Activated CD8-positive, alpha-beta T cell treated with anti-CD3 and anti-CD28 coated beads for 36 hours (primary cell): ENCODE results near the gene PNMA8B. TPM values are rescaled to one million over a fixed set of nuclear protein-coding genes. Genes with fewer than 3 reads are reported as not detected.

Source experiments
- ATAC-seq: fragments of 200-7000 bp; cut with Tn5 transposase; one replicate; pipeline ENCODE4 v1.10.0; 2021; ENCODE audit warnings: mild to moderate bottlenecking, moderate library complexity
- CTCF ChIA-PET: fragments of 350-600 bp; sonication (Branson Sonifier 250); formaldehyde crosslinking; loops from one replicate; lab custom pipeline; 2021; ENCODE audit warnings: antibody characterized with exemption; lab: Charles Lee
- POLR2A ChIA-PET: fragments of 350-600 bp; sonication (Branson Sonifier 250); formaldehyde crosslinking; loops from one replicate; lab custom pipeline; 2021; ENCODE audit warnings: antibody characterized with exemption; lab: Charles Lee
- DNase-seq: peaks from one replicate; pipeline ENCODE4 v3.0.0-alpha.2; 2020
- H3K27ac Mint-ChIP-seq: one replicate; pipeline ENCODE4 v1.8.0; 2021; ENCODE audit warnings: mild to moderate bottlenecking, mixed read lengths
- H3K27me3 Mint-ChIP-seq: one replicate; pipeline ENCODE4 v1.8.0; 2021; ENCODE audit warnings: mixed read lengths
- H3K36me3 Mint-ChIP-seq: one replicate; pipeline ENCODE4 v1.8.0; 2021; ENCODE audit warnings: low read depth, mixed read lengths
- H3K4me1 Mint-ChIP-seq: one replicate; pipeline ENCODE4 v1.8.0; 2021; ENCODE audit warnings: low read depth, mixed read lengths
- H3K4me3 Mint-ChIP-seq: one replicate; pipeline ENCODE4 v1.8.0; 2021; ENCODE audit warnings: mild to moderate bottlenecking, moderate library complexity, mixed read lengths
- H3K9me3 Mint-ChIP-seq: one replicate; pipeline ENCODE4 v1.8.0; 2021; ENCODE audit warnings: mixed read lengths
- intact Hi-C: fragments of 100-400 bp; cut with micrococcal nuclease; formaldehyde crosslinking; loops from one replicate; pipeline ENCODE4 v1.10.0; 2022
- total RNA-seq, 2 experiments: library from RNA; stranded (reverse); gene quantifications; one replicate each; pipeline ENCODE4 v1.2.3, GENCODE V29; 2021
- TF ChIP-seq, protein P1 (sequence below): fragments of 200-600 bp; IDR thresholded peaks from one replicate; pipeline ENCODE4 v1.8.0; 2022; ENCODE audit warnings: antibody characterized with exemption, mild to moderate bottlenecking

Gene PNMA8B
- total RNA-seq, 2 experiments from 2014 or later, result not detected

DNA sequence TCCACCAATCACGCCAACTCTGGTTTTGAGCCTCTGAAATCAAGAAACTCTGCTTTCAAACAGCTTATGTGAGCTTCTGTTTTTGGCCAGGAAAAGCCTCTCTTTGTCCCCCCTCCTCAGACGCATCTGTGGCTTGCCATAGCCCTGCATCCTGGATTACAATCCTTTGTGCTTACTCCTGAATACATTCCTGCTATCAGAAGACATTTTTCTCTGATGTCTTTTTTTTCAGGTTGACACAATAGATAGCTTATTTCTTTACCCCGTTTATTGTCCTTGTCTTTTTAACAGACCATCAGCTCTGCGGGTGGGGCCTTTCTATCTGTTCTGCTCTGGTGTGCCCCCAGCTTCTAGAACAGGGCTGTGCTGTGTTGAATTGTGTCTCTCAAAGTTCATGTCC lies 11.0 kb downstream of the PNMA8B start:
- Mint-ChIP-seq H3K9me3 (no peaks in the 10 kb centered on the region), H3K27ac (no peak overlapping the region), H3K4me3 (no peak overlapping the region), H3K36me3 (no peaks in the 10 kb centered on the region), H3K27me3 (peaks cover 58% of the 10 kb centered on the region), H3K4me1 (peaks cover 7% of the 10 kb centered on the region)
- intact Hi-C loops, result no loop called here
- ATAC-seq (no peak), DNase-seq (no peak)
- TF ChIP-seq, protein P1, sequence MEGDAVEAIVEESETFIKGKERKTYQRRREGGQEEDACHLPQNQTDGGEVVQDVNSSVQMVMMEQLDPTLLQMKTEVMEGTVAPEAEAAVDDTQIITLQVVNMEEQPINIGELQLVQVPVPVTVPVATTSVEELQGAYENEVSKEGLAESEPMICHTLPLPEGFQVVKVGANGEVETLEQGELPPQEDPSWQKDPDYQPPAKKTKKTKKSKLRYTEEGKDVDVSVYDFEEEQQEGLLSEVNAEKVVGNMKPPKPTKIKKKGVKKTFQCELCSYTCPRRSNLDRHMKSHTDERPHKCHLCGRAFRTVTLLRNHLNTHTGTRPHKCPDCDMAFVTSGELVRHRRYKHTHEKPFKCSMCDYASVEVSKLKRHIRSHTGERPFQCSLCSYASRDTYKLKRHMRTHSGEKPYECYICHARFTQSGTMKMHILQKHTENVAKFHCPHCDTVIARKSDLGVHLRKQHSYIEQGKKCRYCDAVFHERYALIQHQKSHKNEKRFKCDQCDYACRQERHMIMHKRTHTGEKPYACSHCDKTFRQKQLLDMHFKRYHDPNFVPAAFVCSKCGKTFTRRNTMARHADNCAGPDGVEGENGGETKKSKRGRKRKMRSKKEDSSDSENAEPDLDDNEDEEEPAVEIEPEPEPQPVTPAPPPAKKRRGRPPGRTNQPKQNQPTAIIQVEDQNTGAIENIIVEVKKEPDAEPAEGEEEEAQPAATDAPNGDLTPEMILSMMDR, result no peak
- POLR2A ChIA-PET, result interaction anchor here (1.5 kb wide), 1 partner anchor 20 kb away, joined by 4 read pairs; no protein-coding TSS in a partner anchor
- CTCF ChIA-PET, result interaction anchor here (1.7 to 1.8 kb wide), 2 partner anchors 81 to 88 kb away, joined by 8 read pairs; no protein-coding TSS in a partner anchor

- intact Hi-C loops, result no loop called here
- H3K4me3 Mint-ChIP-seq, result no peak overlapping the region
- no peaks in the 10 kb centered on the region for H3K36me3 Mint-ChIP-seq
- H3K9me3 Mint-ChIP-seq, result no peaks in the 10 kb centered on the region
- H3K4me1 Mint-ChIP-seq, result peaks cover 5% of the 10 kb centered on the region
- peaks cover 50% of the 10 kb centered on the region for H3K27me3 Mint-ChIP-seq
- ATAC-seq (no peak), DNase-seq (no peak)
- H3K27ac Mint-ChIP-seq, result no peak overlapping the region
- POLR2A ChIA-PET, result interaction anchor here (0.7 kb wide), 1 partner anchor 41 kb away, joined by 3 read pairs; no protein-coding TSS in a partner anchor
- CTCF ChIA-PET, result interaction anchor here (1.0 to 1.5 kb wide), 2 partner anchors 9 to 60 kb away, joined by 3 read pairs; no protein-coding TSS in a partner anchor
- TF ChIP-seq, protein P1, result no peak
Observed at GRCh38 chr19:46482631-46483030, 13.0 kb downstream of the PNMA8B start.

DNA sequence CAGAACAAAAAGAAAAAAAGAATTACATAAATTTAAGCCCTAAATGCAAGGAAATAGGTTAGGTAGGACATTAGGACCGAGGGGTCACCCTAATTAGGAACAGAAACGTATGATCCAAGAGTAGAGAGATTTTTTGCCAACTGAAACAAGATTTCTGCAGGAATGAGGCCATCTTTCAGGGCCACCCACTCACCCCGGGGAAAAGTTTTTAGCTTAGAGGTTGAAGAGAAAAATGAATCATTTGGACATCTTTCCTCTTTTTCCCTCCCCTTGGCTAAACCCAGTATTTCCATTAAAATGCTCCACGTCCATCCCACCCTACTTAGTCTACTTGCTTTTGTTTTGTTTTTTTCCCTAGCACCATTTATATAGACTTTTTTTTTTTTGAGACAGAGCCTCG lies 13.7 kb downstream of the PNMA8B start:
- H3K4me1 Mint-ChIP-seq, result peaks cover 3% of the 10 kb centered on the region
- ATAC-seq (no peak), DNase-seq (no peak)
- ChIA-PET CTCF (interaction anchor here (1.0 to 1.1 kb wide), 2 partner anchors 8 to 34 kb away, joined by 3 read pairs; no protein-coding TSS in a partner anchor), POLR2A (no interaction called here)
- intact Hi-C loops, result no loop called here
- H3K9me3 Mint-ChIP-seq, result no peaks in the 10 kb centered on the region
- H3K27me3 Mint-ChIP-seq, result peaks cover 44% of the 10 kb centered on the region
- H3K36me3 Mint-ChIP-seq, result no peaks in the 10 kb centered on the region
- H3K27ac Mint-ChIP-seq, result no peak overlapping the region
- TF ChIP-seq, protein P1, result no peak
- H3K4me3 Mint-ChIP-seq, result no peak overlapping the region

- H3K36me3 Mint-ChIP-seq, result no peaks in the 10 kb centered on the region
- H3K4me1 Mint-ChIP-seq, result peaks cover 3% of the 10 kb centered on the region
- CTCF ChIA-PET, result interaction anchor here (1.1 kb wide), 1 partner anchor 35 kb away, joined by 3 read pairs; no protein-coding TSS in a partner anchor
- DNase-seq, result no peak
- H3K27ac Mint-ChIP-seq, result no peak overlapping the region
- TF ChIP-seq, protein P1, result no peak
- H3K4me3 Mint-ChIP-seq, result no peak overlapping the region
- POLR2A ChIA-PET, result no interaction called here
- intact Hi-C loops, result no loop called here
- no peaks in the 10 kb centered on the region for H3K9me3 Mint-ChIP-seq
- no peak for ATAC-seq
- peaks cover 38% of the 10 kb centered on the region for H3K27me3 Mint-ChIP-seq
Observed at GRCh38 chr19:46481223-46481848, 14.3 kb downstream of the PNMA8B start.

- Mint-ChIP-seq H3K27me3 (peaks cover 33% of the 10 kb centered on the region), H3K36me3 (no peaks in the 10 kb centered on the region), H3K27ac (no peak overlapping the region), H3K4me3 (no peak overlapping the region), H3K4me1 (peaks cover 3% of the 10 kb centered on the region), H3K9me3 (no peaks in the 10 kb centered on the region)
- ChIA-PET POLR2A (no interaction called here), CTCF (interaction anchor here (1.6 kb wide), 1 partner anchor 84 kb away, joined by 6 read pairs; no protein-coding TSS in a partner anchor)
- intact Hi-C loops, result no loop called here
- TF ChIP-seq, protein P1, result no peak
- ATAC-seq, result no peak
- DNase-seq, result no peak
Observed at GRCh38 chr19:46480415-46480814, 15.3 kb downstream of the PNMA8B start.
